Measurements from ENCODE around the gene CEACAM16.

DNA sequence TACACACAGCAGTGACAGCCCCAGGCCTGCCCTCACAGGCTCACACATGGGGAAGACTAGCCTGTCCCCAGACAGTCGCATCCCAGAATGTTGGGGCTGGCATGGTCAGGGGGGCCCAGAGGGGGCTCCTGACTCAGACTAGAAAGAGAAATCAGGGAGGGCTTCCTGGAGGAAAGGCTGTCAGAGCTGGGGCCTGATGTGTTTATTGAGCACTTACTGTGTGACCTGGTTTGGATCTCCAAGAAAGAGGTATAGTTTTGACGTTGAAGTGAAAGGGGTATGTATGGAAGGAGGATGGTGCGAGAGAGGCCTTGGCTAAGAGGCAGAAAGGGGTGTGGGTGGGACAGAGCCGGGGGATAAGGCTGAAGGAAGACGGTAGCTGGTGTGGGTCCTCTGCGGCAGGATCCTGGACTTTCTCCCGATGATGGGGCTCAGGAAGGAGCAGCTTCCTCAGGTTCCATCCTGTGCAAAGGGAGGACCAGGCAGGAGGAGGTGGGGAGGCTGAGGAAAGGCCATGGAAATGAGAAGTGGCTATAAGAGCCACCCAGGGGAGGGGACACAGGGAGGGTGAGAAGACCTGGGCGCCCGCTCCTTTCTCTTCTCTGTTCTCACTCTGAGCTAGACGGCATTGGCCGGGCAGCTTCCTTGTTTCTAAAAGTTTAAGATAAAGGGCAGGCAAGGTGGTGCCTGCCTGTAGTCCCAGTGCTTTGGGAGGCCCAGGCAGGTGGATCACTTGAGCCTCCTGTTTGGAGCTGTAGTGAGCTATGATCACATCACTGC lies 33.5 kb downstream of the CEACAM16 start:
- TF ChIP-seq, protein P1, sequence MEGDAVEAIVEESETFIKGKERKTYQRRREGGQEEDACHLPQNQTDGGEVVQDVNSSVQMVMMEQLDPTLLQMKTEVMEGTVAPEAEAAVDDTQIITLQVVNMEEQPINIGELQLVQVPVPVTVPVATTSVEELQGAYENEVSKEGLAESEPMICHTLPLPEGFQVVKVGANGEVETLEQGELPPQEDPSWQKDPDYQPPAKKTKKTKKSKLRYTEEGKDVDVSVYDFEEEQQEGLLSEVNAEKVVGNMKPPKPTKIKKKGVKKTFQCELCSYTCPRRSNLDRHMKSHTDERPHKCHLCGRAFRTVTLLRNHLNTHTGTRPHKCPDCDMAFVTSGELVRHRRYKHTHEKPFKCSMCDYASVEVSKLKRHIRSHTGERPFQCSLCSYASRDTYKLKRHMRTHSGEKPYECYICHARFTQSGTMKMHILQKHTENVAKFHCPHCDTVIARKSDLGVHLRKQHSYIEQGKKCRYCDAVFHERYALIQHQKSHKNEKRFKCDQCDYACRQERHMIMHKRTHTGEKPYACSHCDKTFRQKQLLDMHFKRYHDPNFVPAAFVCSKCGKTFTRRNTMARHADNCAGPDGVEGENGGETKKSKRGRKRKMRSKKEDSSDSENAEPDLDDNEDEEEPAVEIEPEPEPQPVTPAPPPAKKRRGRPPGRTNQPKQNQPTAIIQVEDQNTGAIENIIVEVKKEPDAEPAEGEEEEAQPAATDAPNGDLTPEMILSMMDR (IDR thresholded peaks at IDR 0.05), result no peak
- no peak for TF ChIP-seq POLR2A (IDR thresholded peaks at IDR 0.05)
